Measurements from ENCODE around the gene SHE. TPM values are rescaled to one million over a fixed set of nuclear protein-coding genes. Genes with fewer than 3 reads are reported as not detected.

The SHE gene
- total RNA-seq, 1 donor from 2014 or later, result 79.3 TPM

DNA sequence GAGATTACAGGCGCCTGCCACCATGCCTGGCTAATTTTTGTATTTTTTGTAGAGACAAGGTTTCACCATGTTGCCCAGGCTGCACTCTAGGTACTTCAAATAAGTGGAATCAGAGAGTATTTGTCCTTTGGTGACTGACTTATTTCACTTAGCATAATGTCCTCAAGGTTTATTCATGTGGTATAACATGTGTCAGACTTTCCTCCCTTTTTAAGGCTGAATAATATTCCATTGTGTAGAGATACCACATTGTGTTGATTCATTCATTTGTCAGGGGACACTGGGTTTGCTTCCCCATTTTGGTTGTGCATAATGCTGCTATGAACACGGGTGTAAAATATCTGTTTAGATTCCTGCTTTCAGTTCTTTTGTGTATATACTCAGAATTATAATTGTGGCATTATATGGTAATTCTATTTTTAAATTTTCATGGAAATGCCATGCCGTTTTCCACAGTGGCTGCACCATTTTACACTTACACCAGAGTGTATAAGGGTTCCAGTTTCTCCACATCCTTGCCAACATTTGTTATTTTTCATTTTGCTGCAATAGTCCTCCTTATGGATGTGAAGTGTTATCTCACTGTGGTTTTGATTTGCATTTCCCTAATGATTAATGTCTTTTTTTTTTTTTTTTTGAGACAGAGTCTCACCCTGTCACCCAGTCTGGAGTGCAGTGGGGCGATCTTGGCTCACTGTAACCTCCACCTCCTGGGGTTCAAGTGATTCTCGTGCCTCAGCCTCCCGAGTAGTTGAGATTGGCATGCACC lies 62.0 kb downstream of the SHE start:
- no peaks in the 10 kb centered on the region for H3K9me3 Mint-ChIP-seq (ENCODE audit: unreplicated experiment)
- no peaks in the 10 kb centered on the region for H3K36me3 Mint-ChIP-seq (ENCODE audit: low read depth, unreplicated experiment)
- DNase-seq (ENCODE audit: low spot score), result no peak
- peaks cover 4% of the 10 kb centered on the region for H3K27me3 Mint-ChIP-seq (ENCODE audit: unreplicated experiment)
- no peak overlapping the region for H3K4me3 Mint-ChIP-seq (ENCODE audit: unreplicated experiment)
- H3K27ac Mint-ChIP-seq (ENCODE audit: unreplicated experiment), result no peak overlapping the region
- H3K4me1 Mint-ChIP-seq (ENCODE audit: unreplicated experiment), result peaks cover 5% of the 10 kb centered on the region
- TF ChIP-seq, protein P1, sequence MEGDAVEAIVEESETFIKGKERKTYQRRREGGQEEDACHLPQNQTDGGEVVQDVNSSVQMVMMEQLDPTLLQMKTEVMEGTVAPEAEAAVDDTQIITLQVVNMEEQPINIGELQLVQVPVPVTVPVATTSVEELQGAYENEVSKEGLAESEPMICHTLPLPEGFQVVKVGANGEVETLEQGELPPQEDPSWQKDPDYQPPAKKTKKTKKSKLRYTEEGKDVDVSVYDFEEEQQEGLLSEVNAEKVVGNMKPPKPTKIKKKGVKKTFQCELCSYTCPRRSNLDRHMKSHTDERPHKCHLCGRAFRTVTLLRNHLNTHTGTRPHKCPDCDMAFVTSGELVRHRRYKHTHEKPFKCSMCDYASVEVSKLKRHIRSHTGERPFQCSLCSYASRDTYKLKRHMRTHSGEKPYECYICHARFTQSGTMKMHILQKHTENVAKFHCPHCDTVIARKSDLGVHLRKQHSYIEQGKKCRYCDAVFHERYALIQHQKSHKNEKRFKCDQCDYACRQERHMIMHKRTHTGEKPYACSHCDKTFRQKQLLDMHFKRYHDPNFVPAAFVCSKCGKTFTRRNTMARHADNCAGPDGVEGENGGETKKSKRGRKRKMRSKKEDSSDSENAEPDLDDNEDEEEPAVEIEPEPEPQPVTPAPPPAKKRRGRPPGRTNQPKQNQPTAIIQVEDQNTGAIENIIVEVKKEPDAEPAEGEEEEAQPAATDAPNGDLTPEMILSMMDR (IDR thresholded peaks at IDR 0.05; ENCODE audit: unreplicated experiment), result no peak

DNA sequence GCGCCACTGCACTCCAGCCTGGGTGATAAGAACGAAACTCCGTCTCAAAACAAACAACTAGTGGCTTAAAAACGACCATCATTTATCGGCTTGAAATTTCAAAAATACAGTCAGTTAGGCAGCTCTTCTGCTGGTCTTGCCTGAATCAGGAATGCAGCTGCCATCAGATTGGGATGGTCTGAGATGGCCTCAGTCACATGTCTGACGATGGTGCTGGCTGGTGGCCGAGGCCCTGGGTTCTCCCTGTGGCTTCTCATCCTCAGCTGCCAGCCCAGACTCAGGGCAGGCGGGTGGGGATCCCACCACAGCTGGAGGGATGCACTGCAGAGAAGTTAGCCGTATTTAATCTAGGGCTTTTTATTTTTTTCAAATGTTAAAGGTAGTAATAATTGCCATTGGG lies 65.8 kb downstream of the SHE start:
- TF ChIP-seq, protein P1 (IDR thresholded peaks at IDR 0.05; ENCODE audit: unreplicated experiment), result no peak
- H3K27me3 Mint-ChIP-seq (ENCODE audit: unreplicated experiment), result peaks cover 6% of the 10 kb centered on the region
- H3K9me3 Mint-ChIP-seq (ENCODE audit: unreplicated experiment), result no peaks in the 10 kb centered on the region
- H3K4me1 Mint-ChIP-seq (ENCODE audit: unreplicated experiment), result peaks cover 9% of the 10 kb centered on the region
- no peak overlapping the region for H3K4me3 Mint-ChIP-seq (ENCODE audit: unreplicated experiment)
- no peak for DNase-seq (ENCODE audit: low spot score)
- no peak overlapping the region for H3K27ac Mint-ChIP-seq (ENCODE audit: unreplicated experiment)
- H3K36me3 Mint-ChIP-seq (ENCODE audit: low read depth, unreplicated experiment), result no peaks in the 10 kb centered on the region

DNA sequence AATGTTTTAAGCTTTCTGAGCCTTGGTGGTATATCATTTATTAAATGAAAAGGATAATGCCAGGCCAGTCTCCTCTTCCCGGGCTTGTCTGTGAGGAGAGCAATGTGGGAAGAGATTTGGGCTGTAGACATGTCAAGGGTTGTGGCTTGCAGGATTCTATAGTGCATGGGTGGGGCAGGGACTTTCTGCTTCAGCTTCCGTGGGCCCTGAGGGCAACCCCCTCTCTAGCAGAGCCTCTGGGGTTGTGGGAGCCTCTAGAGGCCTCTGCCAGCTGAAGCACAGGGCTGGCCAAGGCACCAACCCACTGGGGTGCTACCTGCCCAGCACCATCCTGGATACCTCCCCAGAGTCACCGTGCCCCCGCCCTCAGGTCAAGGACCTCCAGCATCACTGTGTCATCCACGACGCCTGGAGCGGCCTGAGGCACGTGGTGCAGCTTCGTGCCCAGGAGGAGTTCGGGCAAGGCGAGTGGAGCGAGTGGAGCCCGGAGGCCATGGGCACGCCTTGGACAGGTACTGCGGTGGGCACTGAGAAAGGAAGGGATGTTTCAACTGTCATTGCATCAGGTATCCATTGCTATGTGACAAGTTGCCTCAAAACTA lies 66.5 kb downstream of the SHE start:
- no peak overlapping the region for H3K27ac Mint-ChIP-seq (ENCODE audit: unreplicated experiment)
- H3K4me3 Mint-ChIP-seq (ENCODE audit: unreplicated experiment), result no peak overlapping the region
- H3K4me1 Mint-ChIP-seq (ENCODE audit: unreplicated experiment), result peaks cover 10% of the 10 kb centered on the region
- H3K36me3 Mint-ChIP-seq (ENCODE audit: low read depth, unreplicated experiment), result no peaks in the 10 kb centered on the region
- TF ChIP-seq, protein P1 (IDR thresholded peaks at IDR 0.05; ENCODE audit: unreplicated experiment), result no peak
- no peaks in the 10 kb centered on the region for H3K9me3 Mint-ChIP-seq (ENCODE audit: unreplicated experiment)
- H3K27me3 Mint-ChIP-seq (ENCODE audit: unreplicated experiment), result peaks cover 3% of the 10 kb centered on the region
- no peak for DNase-seq (ENCODE audit: low spot score)

DNA sequence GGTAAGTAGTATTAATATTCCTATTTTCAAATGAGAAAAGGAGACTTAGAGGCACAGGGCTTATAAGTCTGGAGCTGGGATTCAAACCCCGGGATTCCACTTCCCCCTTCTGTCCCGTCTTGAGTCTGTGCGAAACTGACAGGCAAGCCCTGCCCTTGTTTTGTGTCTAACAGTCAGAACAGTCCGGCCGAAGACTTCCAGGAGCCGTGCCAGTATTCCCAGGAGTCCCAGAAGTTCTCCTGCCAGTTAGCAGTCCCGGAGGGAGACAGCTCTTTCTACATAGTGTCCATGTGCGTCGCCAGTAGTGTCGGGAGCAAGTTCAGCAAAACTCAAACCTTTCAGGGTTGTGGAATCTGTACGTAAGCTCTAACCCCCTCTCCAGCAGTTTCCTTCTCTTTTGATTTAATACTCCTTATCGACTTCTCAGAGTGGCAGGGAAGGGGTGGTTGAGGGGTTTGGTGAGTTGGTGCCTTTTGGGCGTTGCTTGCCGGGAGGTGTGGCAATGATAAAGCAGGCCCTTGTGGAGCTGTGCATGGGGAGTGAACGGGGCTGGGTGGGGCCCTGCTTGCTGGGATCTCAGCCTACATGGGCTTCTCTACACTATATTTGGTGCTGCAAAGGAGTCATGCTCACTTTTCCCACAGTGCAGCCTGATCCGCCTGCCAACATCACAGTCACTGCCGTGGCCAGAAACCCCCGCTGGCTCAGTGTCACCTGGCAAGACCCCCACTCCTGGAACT lies 67.7 kb downstream of the SHE start:
- TF ChIP-seq, protein P1 (IDR thresholded peaks at IDR 0.05; ENCODE audit: unreplicated experiment), result no peak
- DNase-seq (ENCODE audit: low spot score), result no peak
- peaks cover 3% of the 10 kb centered on the region for H3K27me3 Mint-ChIP-seq (ENCODE audit: unreplicated experiment)
- no peak overlapping the region for H3K4me3 Mint-ChIP-seq (ENCODE audit: unreplicated experiment)
- no peak overlapping the region for H3K27ac Mint-ChIP-seq (ENCODE audit: unreplicated experiment)
- H3K4me1 Mint-ChIP-seq (ENCODE audit: unreplicated experiment), result peaks cover 10% of the 10 kb centered on the region
- no peaks in the 10 kb centered on the region for H3K36me3 Mint-ChIP-seq (ENCODE audit: low read depth, unreplicated experiment)
- no peaks in the 10 kb centered on the region for H3K9me3 Mint-ChIP-seq (ENCODE audit: unreplicated experiment)

All from endothelial cell (in vitro differentiated cells).